ENCODE measurements around the gene FMN2. TPM values are rescaled to one million over a fixed set of nuclear protein-coding genes. Genes with fewer than 3 reads are reported as not detected.

Gene FMN2
- polyA plus RNA-seq, 3 donors, result not detected

GRCh38 chr1:240096974-240097373 lies 5.3 kb downstream of the FMN2 start:
- DNase-seq, result no peak
- Histone ChIP-seq H2AFZ (ENCODE audit: insufficient read depth, low read depth, low read length, poor library complexity, severe bottlenecking) (no peak overlapping the region), H3K4me3 (replicated peaks in 1 of 3; ENCODE audit: low read depth in 2 of 3, low read length in 3 of 3) (no peak overlapping the region), H3K9me3 (replicated peaks in 1 of 2; ENCODE audit: control insufficient read depth in 1 of 2, insufficient read depth in 1 of 2, low read length in 2 of 2) (peaks cover 0 to 11% of the 10 kb centered on the region in 2 donors), H3K36me3 (replicated peaks in 1 of 2; ENCODE audit: control insufficient read depth in 1 of 2, insufficient read depth in 2 of 2, low read length in 2 of 2) (no peaks in the 10 kb centered on the region), H3K4me2 (replicated peaks; ENCODE audit: extremely low read depth, low read length, poor library complexity, severe bottlenecking) (no peak overlapping the region), H4K20me1 (ENCODE audit: insufficient read depth, low read length) (no peaks in the 10 kb centered on the region), H3K9ac (ENCODE audit: insufficient read depth, low read length, poor library complexity, severe bottlenecking) (no peak overlapping the region), H3K27ac (ENCODE audit: low read depth in 1 of 2, low read length in 2 of 2) (no peak overlapping the region), H3K79me2 (ENCODE audit: insufficient read depth, low read length) (no peaks in the 10 kb centered on the region), H3K4me1 (ENCODE audit: control insufficient read depth in 1 of 2, insufficient read depth in 2 of 2, low read length in 2 of 2) (no peaks in the 10 kb centered on the region), H3K27me3 (ENCODE audit: control insufficient read depth in 2 of 2, insufficient read depth in 2 of 2, low read length in 2 of 2) (peaks cover 15 to 57% of the 10 kb centered on the region in 2 donors)
- H3K36me3 Mint-ChIP-seq, result no peaks in the 10 kb centered on the region
- no CpG with 5 or more reads among the region's 4 CpGs for WGBS (ENCODE audit: insufficient coverage)
- H3K4me3 Mint-ChIP-seq, result no peak overlapping the region
- peaks cover 0 to 7% (median 3%) of the 10 kb centered on the region in 7 donors for H3K9me3 Mint-ChIP-seq
- H3K4me1 Mint-ChIP-seq, result no peaks in the 10 kb centered on the region
- no peak overlapping the region for H3K27ac Mint-ChIP-seq
- H3K27me3 Mint-ChIP-seq (ENCODE audit: low read depth in 3 of 3), result peaks cover 34 to 51% (median 34%) of the 10 kb centered on the region in 3 donors
- no peak for TF ChIP-seq CTCF (IDR thresholded peaks at IDR 0.05)
- intact Hi-C loops (cut with micrococcal nuclease), result no loop called here

GRCh38 chr1:240098534-240098933 lies 6.9 kb downstream of the FMN2 start:
- 100% methylated on average over 3 of the region's 6 CpGs for WGBS (ENCODE audit: insufficient coverage)
- H3K36me3 ChIP-seq (replicated peaks in 1 of 2; ENCODE audit: control insufficient read depth in 1 of 2, insufficient read depth in 2 of 2, low read length in 2 of 2), result no peaks in the 10 kb centered on the region
- peaks cover 22 to 35% (median 26%) of the 10 kb centered on the region in 3 donors for H3K27me3 Mint-ChIP-seq (ENCODE audit: low read depth in 3 of 3)
- no peak overlapping the region for H2AFZ ChIP-seq (ENCODE audit: insufficient read depth, low read depth, low read length, poor library complexity, severe bottlenecking)
- no peaks in the 10 kb centered on the region for H3K79me2 ChIP-seq (ENCODE audit: insufficient read depth, low read length)
- H3K4me2 ChIP-seq (replicated peaks; ENCODE audit: extremely low read depth, low read length, poor library complexity, severe bottlenecking), result no peak overlapping the region
- no peaks in the 10 kb centered on the region for H3K4me1 ChIP-seq (ENCODE audit: control insufficient read depth in 1 of 2, insufficient read depth in 2 of 2, low read length in 2 of 2)
- DNase-seq, result no peak
- H4K20me1 ChIP-seq (ENCODE audit: insufficient read depth, low read length), result no peaks in the 10 kb centered on the region
- H3K9ac ChIP-seq (ENCODE audit: insufficient read depth, low read length, poor library complexity, severe bottlenecking), result no peak overlapping the region
- H3K27ac Mint-ChIP-seq, result no peak overlapping the region
- H3K4me1 Mint-ChIP-seq, result no peaks in the 10 kb centered on the region
- H3K4me3 ChIP-seq (replicated peaks in 1 of 3; ENCODE audit: low read depth in 2 of 3, low read length in 3 of 3), result no peak overlapping the region
- no peak for TF ChIP-seq CTCF (IDR thresholded peaks at IDR 0.05)
- peaks cover 15 to 43% of the 10 kb centered on the region in 2 donors for H3K27me3 ChIP-seq (ENCODE audit: control insufficient read depth in 2 of 2, insufficient read depth in 2 of 2, low read length in 2 of 2)
- H3K9me3 ChIP-seq (replicated peaks in 1 of 2; ENCODE audit: control insufficient read depth in 1 of 2, insufficient read depth in 1 of 2, low read length in 2 of 2), result peaks cover 0 to 4% of the 10 kb centered on the region in 2 donors
- intact Hi-C loops (cut with micrococcal nuclease), result no loop called here
- H3K36me3 Mint-ChIP-seq, result no peaks in the 10 kb centered on the region
- no peak overlapping the region for H3K27ac ChIP-seq (ENCODE audit: low read depth in 1 of 2, low read length in 2 of 2)
- H3K4me3 Mint-ChIP-seq, result no peak overlapping the region
- H3K9me3 Mint-ChIP-seq, result peaks cover 0 to 7% (median 0%) of the 10 kb centered on the region in 7 donors
